Right hindlimb (tissue), 1 donor: ENCODE results near the gene EDIL3.
"Not testable (repeated sequence)": the region's sequence is repeated elsewhere in the genome, so short reads cannot be mapped to it uniquely, and the experiment has no call there.

Experiments
- DNase-seq: peaks from one replicate; pipeline ENCODE4 v3.0.0-alpha.2; 2018

EDIL3 gene

GRCh38 chr5:84378420-84378819 is 6.3 kb downstream of the EDIL3 start:
- no peak for DNase-seq

GRCh38 chr5:84376346-84376745 is 8.3 kb downstream of the EDIL3 start:
- DNase-seq, result no peak

DNA sequence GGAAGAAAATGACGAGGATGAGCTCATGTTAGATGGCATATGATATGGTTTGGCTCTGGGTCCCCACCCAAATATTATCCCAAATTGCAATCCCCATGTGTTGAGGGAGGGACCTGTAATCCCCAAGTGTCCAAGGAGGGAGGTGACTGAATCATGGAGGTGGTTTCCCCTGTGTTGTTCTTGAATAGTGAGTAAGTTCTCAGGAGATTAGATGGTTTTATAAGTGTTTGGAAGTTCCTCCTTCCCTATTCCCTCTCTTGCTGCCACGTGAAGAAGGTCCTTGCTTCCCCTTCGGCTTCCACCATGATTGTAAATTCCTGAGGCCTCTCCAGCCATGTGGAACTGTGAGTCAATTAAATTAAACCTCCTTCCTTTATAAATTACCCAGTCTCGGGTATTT is 10.1 kb downstream of the EDIL3 start:
- no peak for DNase-seq

- no peak for DNase-seq
These were observed 11.2 kb downstream of the EDIL3 start for GRCh38 chr5:84373506-84373905.

DNA sequence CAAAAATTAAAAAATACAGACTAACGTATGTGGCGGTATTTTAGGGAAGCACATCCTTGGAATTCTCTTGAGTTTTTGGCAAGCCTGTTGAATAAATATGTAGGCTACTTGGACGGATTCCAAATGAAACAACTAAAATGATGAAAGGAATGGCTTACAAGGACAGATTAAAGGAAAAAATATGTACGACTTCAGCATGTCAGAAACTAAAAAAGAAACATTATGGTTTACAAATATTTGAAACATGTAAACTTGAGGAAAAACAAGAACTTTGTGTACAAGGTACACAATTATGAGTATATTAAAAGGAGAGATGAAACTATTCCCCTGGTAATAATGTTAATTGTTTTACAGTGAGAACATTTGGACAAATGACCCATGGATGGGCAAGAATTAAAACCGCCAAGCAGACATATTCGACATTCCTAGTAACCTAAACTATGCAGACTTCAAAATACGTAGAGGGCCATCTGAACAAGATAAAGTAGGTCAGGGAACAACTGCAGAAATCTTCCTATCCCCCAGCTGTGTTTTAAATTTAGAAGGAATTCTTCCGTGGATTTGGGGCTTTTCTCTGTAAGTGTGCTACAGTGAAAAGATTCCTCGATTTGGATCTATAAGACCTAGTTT is 12.5 kb downstream of the EDIL3 start:
- no peak for DNase-seq

- no peak for DNase-seq
These were observed 14.5 kb downstream of the EDIL3 start for GRCh38 chr5:84370176-84370575.

GRCh38 chr5:84364043-84364442 is 20.6 kb downstream of the EDIL3 start:
- no peak for DNase-seq

GRCh38 chr5:84362061-84362720 is 22.5 kb downstream of the EDIL3 start:
- DNase-seq, result no peak

DNA sequence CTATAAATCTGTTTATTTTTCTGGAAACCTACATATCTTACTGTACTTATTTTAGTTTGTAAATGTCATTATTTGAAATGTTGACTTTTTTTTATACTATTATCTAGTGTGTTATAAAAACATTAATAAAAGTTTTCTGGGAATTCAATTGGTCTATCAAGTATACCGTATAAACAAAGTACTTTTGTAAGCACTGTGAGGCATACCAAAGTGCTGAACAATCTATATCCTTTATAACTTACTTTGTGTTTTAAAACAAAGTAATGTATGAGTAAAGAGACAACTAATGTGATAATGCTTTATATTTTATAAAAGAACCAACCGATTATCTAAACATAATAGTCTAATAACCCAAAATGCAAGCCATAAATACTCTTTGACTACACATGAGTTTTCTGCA is 23.1 kb downstream of the EDIL3 start:
- no peak for DNase-seq

GRCh38 chr5:84360056-84360455 is 24.6 kb downstream of the EDIL3 start:
- no peak for DNase-seq

- DNase-seq, result no peak
These were observed 30.6 kb downstream of the EDIL3 start for GRCh38 chr5:84354101-84354500.

DNA sequence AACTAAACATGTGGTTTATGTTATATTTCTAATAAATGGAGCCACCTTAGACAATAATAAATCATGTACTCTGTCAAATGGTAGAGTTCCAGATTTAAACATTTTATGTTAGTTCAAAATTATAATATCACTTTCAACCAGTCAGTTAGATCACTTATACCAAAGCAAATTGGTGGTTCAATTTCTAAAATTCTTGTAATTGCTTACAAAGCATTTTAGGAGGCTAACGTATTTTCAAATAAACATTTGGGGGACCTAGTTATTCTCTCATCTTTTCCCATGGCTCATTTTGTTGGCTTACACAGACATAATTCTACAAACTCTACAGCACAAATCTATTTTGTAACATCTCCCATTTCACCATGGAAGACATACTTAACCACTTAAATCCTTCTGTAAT is 39.9 kb downstream of the EDIL3 start:
- DNase-seq, result no peak

DNA sequence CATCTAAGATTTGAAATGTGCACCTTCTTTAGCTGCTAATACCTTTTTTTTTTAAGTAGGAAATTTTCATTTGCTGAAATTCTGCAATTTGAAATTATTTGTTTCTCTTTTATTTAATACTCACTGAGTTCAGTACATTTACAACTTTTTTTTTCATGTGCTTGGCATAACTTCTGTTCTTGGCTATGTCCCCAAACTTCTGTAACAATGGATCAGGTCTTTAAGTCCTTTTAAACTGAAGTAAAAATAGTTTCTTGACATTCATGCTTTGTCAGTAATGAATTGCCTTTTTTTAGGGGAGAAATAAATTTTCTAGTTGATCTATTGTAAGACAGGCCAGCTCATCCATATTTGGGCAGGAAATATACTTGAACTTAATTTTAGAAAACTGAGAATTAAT is 41.5 kb downstream of the EDIL3 start:
- no peak for DNase-seq

DNA sequence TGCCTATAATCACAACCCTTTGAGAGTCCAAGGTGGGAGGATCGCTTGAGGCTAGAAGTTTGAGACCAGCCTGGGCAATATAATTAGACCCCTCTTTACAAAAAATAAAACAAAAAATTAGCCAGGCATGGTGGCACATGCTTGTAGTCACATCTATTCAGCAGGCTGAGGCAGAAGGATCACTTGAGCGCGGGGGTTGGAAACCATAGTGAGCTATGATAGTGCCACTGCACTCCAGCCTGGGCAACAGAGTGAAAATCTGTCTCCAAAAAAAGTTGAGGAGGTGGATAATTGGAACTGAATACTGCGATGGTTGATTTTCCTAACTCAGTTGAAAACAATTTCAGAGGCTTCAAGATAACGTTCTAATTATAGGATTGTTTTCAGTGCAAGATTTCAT is 52.6 kb downstream of the EDIL3 start:
- DNase-seq, result no peak

DNA sequence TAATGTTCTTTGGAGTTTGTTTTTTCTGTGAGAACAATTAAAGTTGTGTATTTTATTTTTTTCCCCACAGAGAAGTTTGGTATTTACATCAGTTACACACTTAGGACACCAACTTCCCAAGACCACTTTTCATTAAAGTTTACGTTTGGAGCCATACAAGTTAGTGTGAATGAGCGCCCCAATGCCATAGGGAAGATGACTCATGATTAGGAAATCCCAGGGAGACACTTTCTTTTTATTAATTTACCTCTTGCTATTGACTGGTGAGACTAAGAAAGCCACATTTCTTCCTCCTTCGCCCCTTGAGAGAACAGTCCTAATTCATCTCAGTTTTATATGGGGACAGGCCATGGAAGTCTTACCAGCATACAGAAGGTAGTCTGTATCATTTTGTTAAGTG is 57.1 kb downstream of the EDIL3 start:
- no peak for DNase-seq

- DNase-seq, result no peak
These were observed 62.0 kb downstream of the EDIL3 start for GRCh38 chr5:84322646-84323045.

- DNase-seq, result not testable (repeated sequence)
These were observed 66.9 kb downstream of the EDIL3 start for GRCh38 chr5:84317826-84318225.

DNA sequence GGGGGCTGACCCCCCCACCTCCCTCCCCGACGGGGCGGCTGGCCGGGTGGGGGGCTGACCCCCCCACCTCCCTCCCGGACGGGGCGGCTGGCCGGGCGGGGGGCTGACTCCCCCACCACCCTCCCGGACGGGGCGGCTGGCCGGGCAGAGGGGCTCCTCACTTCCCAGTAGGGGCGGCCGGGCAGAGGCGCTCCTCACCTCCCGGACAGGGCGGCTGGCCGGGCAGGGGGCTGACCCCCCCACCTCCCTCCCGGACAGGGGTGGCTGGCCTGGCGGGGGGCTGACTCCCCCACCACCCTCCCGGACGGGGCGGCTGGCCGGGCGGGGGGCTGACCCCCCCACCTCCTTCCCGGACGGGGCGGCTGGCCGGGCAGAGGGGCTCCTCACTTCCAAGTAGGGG is 72.4 kb downstream of the EDIL3 start:
- not testable (repeated sequence) for DNase-seq

DNA sequence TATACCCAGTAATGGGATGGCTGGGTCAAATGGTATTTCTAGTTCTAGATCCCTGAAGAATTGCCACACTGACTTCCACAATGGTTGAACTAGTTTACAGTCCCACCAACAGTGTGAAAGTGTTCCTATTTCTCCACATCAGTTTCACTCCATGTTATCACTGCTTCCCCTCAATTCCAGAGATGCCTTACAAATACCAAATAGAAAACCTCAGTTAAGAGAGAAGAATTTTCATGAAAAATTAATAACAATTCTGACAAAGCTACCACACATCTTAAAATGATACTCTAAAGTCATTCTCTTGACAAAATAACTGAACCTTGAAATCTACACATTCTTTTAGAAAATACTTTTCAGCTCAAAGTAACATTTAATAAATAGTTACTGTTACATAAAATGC is 74.8 kb downstream of the EDIL3 start:
- DNase-seq, result not testable (repeated sequence)

DNA sequence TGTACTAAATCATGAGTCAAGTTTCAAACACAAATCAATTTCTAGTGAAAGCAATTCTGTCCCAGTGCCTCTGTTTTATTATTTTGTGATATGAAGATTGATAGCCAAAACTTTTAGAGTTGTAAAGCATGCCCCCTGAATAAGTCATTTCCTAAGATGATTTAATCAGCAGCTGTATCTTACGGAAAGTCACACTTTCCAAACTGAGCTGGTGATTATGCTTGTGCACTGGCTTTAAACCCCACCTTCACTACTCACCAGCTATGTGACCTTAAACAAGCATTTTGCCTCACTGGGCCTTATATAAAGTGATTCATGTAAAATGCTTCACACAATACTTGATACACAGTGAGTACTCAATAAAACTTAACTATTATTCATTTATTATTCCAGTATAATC is 78.1 kb downstream of the EDIL3 start:
- no peak for DNase-seq

- no peak for DNase-seq
These were observed 80.1 kb downstream of the EDIL3 start for GRCh38 chr5:84304599-84304998.

GRCh38 chr5:84303315-84303714 is 81.4 kb downstream of the EDIL3 start:
- no peak for DNase-seq

GRCh38 chr5:84301535-84301934 is 83.1 kb downstream of the EDIL3 start:
- DNase-seq, result no peak

DNA sequence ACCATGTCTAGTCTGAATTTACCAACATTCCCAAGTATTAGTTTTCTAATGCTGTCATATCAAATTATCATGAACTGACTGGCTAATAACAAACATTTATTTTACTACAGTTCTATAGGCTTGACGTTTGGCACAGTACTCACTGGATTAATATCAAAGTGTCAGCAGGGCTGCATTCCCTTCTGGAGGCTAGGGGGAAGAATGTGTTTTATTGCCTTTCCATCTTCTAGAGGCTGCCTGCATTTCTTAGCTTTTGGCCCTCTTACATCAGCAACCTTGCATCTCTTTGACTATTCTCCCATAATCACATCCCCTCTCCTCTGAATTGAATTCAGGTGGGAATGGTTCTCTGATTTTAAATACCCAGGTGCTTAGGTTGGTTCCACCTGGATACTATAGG is 84.7 kb downstream of the EDIL3 start:
- DNase-seq, result no peak

DNA sequence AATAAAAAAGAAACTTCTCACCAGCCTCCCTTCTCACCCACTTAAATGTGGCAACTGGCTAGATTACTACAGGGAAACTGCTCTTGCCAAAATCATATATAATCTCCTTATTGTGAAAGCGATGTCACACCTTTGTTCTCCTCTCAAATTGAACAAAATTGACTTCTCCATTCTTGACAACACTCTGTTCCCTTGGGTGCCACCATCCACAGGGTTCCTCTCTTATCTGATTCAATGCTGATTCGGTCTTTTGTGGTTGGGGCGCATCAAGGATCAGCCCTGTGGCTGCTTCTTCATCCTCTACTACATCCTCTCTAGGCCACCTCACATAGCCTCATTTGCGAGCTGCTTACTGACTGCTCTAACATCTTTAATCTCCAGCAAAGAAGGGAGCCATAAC is 86.1 kb downstream of the EDIL3 start:
- DNase-seq, result no peak
